A549 treated with CORT108297 at 1 μM for 4 hours (cell line): ENCODE measurements around the gene FSIP2. TPM values are rescaled to one million over a fixed set of nuclear protein-coding genes. Genes with fewer than 3 reads are reported as not detected.

ENCODE experiments used
- total RNA-seq: library from RNA; stranded (reverse); fragments of 200-300 nt; extraction: Qiagen RNA extraction; gene quantifications from 5 replicates; pipeline ENCODE4 v1.2.3, GENCODE V29; 2022

FSIP2 gene
- total RNA-seq = not detected in 5 replicates

GRCh38 chr2:185738679-185739472 is at the start of gene FSIP2:
Gene FSIP2 (plus strand): TSS chr2:185738804. CDS start chr2:185738895, 91 bp downstream.

